GM18508 (cell line): Measurements from ENCODE around the gene COG1.

Experiments
- ATAC-seq: cut with Tn5 transposase; IDR thresholded peaks from one replicate; pipeline ENCODE4 v1.9.1; 2021; ENCODE audit warnings: moderate number of reproducible peaks; ENCODE audit not compliant: insufficient read depth, unreplicated experiment

Gene COG1

DNA sequence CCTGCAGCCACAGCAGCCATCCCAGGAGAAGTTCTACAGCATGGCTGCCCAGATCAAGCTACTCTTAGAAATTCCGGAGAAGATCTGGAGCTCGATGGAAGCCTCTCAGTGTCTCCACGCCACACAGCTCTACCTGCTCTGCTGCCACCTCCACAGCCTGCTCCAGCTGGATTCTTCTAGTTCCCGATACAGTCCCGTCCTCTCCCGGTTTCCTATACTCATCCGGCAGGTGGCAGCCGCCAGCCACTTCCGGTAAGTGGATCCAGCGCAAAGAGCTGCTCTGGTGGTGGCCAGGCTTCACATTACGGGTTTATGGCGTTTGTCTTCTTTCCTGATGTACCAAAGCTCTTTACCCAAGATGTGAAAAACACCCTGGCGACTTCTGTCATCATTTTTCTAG, 3.6 kb downstream of the COG1 start:
- no peak for ATAC-seq

DNA sequence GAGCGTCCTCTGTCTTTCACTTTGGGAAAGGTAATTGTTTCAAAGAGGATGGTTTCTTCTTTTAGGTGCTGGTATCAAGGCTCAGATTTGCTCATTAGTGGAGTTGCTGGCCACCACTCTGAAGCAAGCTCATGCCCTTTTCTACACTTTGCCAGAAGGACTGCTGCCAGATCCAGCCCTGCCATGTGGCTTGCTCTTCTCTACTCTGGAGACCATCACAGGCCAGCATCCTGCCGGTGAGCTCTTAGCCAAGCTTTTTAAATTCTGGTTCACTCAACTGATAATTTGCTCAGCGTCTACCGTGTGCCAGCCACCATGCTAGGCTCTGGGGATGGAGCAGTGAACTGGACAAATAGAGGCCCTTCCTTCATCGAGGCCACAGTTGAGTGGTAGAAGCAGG, 4.3 kb downstream of the COG1 start:
- no peak for ATAC-seq

DNA sequence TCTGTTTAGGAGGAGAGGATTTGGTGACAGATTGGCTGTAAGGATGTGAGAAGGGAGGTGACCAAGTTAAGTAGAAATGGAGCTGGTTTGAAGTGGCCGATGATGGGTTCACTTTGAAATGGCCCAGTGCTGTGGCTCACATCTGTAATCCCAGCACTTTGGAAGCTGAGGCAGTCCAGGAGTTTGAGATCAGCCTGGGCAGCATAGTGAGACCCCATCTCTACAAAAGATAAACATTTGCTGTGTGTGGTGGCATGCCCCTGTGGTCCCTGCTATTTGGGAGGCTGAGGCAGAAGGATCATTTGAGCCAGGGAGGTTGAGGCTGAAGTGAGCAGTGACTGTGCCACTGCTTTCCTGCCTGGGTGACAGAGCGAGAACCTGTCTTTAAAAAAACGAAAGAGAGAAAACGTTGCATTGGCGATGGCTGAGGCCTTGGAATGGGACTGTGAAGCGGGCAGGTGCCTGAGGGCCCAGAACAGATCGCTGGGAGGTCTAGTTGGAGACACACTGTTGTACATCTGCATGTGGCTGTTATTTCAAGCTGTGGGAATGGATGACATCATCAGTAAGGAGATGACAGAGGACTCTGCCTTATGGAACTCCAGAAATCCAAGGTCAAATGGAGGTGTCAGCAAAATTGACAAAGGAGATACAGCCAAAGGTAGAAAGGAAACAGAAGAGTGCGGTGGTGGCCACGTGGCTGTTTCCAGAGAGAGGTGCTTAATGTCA, 5.5 kb downstream of the COG1 start:
- no peak for ATAC-seq

DNA sequence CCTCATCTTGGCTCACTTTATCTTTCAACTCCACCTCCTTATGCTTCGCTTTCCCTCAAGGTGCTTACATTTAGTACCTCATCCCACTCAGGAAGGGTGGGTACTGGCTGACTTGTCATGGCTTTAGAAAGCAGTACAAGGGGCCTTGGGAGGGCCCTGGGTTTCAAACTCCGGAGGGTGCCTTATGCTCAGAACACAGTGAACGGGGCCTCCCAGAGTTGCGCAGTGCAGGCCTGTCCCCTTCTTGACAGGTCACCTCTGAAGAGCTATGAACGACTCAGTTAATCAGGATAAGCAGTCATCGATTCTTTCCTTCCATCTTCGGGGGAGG, 6.0 kb downstream of the COG1 start:
- ATAC-seq = no peak

DNA sequence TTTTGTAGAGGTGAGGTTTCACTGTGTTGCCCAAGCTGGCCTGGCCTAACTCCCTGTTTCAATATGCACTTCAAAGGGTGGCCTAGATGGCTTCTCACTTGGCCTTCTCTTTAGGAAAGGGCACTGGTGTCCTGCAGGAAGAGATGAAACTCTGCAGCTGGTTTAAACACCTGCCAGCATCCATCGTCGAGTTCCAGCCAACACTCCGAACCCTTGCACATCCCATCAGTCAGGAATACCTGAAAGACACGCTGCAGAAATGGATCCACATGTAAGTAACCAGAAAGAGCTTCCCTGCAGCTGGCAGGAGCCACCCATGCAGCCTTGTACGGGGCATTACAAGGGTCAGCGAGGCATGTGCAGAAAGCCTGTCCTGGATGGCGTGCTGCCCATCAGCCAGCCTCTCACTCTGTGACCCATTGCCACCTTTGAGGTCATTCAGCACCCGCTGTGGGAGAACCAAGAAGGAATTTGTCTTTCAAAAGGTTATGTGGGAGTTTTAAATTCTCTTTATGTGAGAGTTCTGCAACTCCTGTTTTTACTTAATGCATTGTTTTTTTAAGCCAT, 7.0 kb downstream of the COG1 start:
- ATAC-seq = no peak

DNA sequence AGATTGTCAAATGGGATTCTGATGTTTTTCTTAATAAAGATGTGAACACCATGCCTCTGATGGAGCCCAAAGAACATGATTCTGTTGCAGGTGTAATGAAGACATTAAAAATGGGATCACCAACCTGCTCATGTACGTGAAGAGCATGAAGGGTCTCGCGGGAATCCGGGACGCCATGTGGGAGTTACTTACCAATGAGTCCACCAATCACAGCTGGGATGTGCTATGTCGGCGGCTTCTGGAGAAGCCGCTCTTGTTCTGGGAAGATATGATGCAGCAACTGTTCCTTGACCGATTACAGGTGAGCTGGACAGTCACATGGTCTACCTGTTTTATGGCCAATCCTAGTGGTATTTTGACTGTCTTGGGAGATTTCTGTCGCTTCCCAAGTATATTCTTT, 7.6 kb downstream of the COG1 start:
- no peak for ATAC-seq

DNA sequence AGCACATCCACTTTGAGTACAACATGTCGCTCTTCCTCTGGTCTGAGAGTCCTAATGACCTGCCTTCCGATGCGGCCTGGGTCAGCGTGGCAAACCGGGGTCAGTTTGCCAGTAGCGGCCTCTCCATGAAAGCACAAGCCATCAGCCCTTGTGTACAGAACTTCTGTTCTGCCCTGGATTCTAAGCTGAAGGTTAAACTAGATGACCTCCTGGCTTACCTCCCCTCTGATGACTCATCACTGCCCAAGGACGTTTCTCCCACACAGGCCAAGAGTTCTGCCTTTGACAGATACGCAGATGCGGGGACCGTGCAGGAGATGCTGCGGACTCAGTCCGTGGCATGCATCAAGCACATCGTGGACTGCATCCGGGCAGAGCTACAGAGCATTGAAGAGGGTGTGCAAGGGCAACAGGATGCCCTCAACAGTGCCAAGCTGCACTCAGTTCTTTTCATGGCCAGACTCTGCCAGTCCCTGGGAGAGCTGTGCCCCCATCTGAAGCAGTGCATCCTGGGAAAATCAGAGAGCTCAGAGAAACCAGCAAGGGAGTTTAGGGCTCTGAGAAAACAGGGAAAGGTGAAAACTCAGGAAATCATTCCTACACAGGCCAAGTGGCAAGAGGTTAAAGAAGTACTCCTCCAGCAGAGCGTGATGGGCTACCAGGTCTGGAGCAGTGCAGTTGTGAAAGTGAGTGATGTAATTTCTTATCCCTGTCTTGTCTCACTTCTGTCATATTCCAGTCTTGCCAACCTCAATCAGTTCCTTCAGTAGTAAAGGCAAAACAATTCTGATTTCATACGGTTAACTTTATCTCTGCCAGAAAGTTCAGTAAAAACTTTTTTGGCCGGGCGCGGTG, 8.6 kb downstream of the COG1 start:
- ATAC-seq = no peak

DNA sequence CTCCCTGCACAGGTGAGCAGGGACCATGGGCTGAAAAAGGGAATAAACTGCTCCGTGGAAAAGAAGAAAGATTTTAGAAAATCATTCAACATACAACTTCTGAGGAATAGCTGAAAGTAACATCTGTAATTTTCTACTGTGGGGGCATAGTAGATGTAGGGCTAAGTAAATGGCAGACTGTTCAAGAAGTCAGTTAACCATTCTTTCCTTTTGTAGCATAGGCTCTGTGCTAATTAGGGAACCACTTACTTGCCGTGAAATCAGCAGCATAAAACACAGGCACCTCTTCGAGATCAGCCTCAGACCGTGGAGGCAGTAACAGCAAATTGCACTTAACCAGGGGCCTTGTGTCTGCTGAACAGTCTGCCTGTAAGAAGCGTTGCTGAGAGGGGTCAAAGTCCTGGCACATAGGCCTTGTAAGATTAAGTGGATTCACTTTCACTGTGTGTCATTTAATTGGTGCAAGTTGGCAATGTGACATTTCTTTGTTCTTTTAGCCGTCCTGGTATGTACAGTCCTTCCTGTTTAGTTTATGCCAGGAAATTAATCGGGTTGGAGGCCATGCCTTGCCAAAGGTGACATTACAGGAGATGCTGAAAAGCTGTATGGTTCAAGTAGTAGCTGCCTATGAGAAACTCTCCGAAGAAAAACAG, 10.4 kb downstream of the COG1 start:
- ATAC-seq = no peak

DNA sequence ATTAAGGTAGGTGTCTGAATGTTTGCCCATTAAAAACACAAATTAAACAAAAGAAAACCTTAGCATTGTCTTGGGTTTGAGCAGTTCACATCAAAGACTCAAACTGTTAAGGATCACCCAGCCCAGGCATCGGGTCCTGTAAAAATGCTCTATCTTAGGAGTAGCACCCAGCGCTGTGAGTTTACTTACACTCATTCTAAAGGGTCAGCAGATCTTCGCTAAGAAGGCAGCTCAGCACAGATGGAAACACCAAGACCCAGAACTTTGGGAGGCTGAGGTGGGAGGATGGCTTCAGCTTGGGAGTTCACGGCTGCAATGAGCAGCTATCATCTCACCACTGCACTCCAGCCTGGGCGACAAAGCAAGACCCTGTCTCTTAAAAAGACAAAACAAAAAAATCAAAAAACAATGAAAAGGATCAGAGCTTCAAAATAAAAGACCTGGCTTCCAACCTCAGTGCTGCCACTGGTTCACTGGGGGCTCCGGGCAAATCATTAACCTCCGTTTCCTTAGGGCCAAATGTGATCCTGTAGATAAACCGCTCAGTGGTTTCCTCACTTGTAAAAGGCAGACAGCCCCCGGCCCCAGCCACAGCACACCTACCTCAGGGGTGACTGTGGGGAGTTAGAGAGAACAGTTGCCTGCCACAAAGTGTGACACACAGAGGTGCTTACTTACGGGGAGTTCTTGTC, 11.1 kb downstream of the COG1 start:
- ATAC-seq = no peak

DNA sequence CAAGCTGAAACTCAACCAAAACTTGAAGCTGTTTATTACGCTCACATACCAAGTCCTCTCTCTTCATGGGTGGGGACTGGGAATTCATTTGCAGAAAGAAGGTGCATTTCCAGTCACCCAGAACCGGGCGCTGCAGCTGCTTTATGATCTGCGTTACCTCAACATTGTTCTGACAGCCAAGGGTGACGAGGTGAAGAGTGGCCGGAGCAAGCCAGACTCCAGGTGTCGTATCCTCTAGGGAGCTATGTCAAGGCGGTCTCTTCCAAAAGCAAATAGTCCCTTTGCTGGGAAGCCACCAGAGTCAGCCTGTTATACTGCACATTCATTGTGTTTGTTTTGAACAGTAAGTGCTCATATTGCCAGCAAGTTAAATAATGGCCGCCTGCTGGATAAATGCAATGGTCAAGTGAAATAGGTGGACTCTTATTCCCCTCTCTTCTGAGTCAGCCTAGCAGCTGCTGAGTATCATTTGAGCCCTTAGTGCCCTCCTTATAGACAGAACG, 12.7 kb downstream of the COG1 start:
- no peak for ATAC-seq

DNA sequence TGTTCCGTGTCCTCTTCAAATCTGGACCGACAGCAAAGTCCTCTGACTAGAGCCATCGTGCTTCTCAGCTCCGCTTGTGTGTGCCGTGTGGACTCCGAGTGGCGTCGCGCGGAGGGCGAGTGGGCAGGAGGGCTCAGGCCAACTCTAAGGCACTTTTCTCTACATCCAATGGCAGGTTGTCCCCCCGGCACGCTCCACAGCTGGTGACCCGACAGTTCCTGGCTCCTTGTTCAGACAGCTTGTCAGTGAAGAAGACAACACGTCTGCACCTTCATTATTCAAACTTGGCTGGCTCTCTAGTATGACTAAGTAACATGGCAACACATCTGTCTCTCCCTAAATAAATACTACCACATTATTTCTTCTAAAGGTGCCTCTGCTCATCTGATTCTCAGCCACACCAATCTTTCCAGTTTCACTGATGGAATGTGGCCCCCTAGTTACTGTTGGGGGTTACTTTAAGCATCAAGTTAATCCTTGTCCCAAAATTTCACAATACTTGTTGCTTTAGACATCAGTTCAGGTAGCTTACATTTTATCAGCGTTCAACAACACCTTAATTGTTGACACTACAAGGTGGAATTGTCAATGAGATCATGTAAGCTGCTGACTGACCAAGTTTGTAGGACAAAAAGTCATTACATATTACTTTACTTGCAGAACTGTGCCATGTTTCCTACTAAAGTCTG, 15.4 kb downstream of the COG1 start:
- ATAC-seq = no peak

DNA sequence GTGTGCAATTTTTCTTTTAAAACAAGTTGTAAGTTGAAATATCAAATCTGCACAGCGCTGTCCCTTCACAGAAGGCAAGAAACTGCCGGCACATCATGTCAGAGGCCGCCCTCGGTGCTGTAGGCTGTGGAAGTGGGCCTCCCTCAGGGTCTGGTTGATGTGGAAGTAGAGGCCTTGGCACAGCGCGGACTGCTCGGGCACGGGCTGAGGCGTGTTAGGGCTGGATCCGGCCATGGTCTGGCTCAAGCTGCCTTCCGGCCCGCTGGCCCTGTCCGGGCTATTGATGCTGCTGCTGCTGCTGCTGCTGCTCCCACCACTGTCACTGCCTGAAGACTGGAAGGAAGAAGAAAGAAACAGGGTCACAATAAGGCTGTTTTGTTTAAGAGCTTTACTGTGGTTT, 16.6 kb downstream of the COG1 start:
- ATAC-seq = no peak

DNA sequence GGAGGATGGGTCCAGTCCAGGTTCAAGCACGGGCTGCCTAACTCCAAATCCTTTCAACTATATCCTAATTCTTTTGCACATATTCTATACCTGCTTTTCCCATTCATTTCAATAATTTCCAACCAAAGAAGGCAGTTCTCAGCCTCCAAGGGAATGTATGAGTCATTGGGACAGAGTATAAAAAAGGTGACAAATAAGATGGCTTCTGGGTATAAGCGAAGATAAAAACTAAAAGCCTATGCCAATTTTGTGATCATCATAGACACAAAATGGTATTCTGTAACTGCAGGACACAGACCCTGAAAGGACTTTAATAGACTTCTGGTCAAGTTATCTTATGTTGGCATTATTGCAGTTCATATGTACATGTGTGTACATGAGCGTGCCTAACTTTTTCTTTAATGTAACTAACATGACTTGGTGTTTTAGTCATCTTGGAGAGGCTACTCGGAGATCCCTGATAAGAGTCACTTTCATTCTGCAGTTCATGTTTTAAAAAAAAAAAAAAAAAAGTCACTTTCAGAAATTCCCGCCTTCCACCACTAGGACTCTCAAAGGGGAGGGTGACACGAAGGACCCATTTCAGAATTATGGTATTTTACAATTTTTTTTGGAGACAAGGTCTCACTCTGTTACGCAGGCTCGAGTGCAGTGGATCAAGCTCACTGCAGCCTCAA, 17.3 kb downstream of the COG1 start:
- no peak for ATAC-seq

DNA sequence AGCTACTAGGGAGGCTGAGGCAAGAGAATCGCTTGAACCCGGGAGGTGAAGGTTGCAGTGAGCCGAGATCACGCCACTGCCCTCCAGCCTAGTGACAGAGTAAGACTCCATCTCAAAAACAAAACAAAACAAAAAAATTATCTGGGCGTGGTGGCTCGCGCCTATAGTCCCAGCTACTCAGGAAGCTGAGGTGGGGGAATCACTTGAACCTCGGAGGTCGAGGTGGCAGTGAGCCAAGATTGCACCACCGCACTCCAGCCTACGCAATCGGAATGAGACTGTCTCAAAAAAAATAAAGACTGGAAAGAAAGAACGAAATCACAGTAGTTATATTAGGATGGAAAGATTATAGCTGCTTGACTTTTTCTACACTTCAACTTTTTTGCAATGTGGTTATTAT, 18.9 kb downstream of the COG1 start:
- no peak for ATAC-seq

DNA sequence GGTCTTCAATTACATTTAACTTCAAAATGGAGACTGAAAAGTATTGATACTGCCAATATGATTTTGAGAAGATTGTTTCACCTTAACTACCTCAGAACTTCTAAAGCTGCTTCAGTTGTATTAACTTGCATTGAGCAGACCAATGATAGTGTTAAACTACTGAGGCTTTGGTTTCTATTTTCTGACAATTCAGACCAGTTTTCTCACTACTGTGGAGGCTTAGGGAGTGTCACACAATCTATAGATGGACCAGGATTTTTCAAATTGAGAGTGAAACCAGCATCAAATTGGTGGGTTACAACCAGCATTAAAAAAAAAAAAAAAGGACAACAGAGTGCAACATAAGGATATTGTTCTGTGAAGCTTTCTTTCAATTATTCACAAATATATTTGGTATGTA, 21.2 kb downstream of the COG1 start:
- ATAC-seq = no peak

DNA sequence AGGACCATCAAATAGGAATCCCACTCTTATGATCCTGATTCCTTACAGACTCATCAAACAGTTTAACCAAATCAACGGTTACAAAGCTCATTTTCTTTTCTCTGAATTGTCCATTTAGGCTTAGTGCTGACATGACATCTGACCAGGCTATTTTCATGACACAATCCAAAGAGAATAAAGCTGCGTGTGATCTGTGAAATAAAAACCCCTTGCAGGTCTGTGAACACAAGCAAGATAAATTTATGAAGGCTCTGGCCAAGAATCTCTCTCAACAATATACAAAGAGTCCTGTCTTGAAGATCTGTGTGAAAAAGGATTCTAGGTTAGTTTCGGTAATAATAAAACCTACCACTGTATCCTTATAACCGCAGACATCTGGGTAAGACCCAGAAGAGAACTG, 22.0 kb downstream of the COG1 start:
- no peak for ATAC-seq

DNA sequence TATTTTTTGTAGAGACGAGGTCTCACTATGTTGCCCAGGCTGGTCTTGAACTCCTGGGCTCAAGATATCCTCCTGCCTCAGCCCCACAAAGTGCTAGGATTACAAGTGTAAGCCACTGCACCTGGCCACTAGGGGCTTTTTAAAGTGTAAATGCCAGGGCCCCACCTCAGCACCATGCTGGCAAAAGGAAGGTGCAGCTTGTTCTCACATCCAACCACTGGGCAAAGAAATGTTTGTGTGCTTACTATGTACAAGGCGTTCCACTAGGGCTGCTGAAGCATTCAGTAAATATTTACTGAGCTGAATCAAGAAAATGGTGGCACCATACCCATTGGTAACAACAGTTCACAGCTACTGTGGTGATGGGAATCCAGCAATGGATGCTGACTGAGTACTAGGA, 22.6 kb downstream of the COG1 start:
- no peak for ATAC-seq

DNA sequence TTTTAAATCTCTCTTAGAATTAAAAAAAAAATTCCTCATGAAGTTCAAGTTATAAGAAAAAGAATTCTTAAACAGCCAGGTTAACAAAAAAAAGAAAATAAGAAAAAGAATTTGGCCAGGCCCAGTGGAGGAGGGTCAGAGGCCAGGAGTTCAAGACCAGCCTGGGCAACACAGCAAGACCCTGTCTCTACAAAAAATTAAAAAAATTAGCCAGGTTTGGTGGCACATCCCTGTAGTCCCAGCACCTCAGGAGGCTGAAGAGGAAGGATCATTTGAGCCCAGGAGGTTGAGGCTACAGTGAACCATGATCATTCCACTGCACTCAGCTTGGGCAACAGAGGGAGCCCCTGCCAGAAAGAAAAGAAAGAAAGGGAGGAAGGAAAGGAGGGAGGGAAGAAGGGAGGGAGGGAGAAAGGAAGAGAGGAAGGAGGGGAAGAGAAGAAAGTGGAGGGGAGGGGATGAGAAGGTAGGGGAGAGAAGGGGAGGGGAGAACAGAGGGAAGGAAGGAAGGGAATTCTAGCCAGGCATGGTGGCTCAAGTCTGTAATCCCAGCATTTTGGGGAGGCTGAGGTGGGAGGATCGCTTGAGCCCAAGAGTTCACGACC, 30.9 kb downstream of the COG1 start:
- ATAC-seq = no peak

DNA sequence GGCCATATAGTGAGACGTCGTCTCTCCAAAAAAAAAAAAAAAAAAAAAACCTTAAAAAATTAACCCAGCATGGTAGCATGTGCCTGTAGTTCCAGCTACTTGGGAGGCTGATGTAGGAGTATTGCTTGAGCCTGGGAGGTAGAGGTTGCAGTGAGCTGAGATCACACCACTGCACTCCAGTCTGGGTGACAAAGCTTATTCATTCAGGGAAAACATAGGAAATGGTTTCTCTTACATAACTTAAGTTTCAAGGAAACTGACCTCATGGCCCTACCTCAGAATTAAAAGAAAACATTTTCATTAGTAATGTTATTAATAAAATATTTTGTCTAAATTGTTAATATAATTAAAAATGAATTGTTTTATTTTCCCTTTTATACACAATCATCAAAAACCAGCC, 31.4 kb downstream of the COG1 start:
- no peak for ATAC-seq
